ENCODE measurements around the gene HIVEP3.

The HIVEP3 gene

DNA sequence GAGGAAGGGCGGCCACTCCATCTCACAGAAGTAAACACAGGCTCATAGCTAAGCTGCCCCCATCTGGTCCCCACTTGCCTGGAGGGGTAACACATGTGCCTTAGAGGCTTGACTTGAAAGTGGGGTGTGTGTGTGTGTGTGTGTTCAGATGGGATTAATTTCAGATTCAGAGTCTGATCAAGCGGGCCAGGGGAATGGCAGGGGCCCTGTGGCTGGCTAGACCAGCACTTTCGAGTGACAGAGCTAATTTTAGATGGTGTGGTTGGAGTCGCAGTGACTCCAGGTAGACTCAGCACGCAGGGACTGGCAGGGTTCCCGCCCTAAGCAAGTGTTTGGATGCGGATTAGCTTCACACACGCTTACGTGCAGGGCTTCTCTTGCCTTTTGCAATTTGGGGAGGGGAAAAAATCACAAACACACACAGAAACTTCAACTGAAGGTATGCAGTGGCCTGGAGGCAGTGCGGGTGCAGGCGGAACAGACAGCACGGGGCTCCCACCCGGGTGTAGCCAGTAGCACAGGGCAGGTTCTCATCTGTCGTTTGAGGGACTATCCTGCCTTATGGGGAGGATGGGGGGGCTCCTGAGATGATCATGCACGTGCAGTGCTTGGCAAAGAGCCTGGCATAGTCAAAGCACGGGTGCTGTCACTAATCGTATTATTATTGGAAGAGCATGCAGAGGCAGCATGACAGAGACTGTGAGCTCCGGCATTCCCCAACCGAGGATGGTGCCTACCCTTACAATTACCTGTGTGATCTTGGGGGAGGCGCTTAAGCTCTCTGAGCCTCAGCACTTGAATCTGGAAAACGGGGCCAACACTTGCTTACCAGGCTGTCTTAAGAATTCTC is 435.5 kb downstream of the HIVEP3 start:
- in situ Hi-C loops (cut with HindIII; ENCODE audit: low sequenced_read_pairs): no loop called here

DNA sequence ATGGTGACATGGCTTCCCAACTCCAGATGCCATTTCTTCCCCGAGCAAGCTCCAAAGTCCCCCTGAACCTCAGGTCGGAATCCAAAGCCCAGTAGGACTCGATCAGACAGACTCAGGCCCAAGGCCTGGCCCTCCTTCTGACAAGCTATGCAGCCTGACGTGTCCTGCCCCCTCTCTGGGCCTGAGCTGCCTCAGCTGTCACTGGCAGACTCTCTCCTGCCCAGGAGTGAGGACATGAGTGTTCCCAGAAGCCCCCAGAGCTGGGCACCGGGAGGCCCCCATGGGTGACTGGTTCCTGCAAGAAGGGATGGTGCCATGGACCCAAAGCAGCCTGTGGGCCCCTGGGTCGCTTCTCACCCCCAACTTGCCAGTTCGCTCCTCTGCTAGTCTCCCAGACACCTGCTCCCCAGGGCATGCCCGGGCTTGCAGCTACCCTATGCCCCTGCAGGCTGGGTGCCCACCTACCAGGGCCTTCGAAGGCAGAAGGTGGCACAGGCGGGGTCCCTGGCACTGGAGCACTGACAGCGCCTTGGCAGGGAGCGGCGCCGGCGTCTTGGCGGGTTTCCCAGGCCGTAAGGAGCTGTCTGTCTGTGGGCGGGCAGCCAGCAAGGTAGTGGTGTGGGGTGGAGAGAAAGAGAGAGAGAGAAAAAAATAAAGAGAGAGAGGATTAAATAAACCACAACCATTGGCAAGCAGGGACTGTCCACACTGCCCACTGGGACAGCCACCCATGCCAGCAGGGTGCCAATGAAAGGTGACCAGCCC is 436.5 kb downstream of the HIVEP3 start:
- in situ Hi-C loops (cut with HindIII; ENCODE audit: low sequenced_read_pairs): no loop called here

DNA sequence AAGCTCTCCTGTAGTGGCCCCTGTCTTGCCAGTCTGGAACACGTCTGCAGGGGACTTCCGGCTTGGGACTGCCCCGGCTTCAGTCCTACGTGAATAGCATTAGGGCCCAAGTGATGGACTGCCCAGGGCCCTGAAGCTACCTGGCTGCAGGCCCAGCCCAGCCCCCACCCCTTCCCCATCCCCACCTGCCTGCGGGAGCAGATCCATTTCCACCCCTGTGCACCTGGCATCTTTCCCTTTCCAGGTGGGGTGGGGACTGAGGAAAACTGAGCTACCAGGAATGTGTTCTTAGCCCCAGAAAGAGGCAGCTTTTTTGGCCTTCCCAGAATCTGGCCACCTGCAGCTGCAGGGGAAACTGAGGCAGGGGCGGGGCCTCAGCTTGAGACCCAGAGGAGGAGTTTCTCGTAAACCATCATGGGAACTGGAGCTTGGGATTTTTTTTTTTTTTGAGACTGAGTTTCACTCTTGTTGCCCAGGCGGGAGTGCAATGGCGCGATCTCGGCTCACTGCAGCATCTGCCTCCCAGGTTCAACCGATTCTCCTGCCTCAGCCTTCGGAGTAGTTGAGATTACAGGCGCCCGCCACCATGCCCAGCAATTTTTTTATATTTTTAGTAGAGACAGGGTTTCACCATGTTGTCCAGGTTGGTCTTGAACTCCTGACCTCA is 437.5 kb downstream of the HIVEP3 start:
- in situ Hi-C loops (cut with HindIII; ENCODE audit: low sequenced_read_pairs): no loop called here

DNA sequence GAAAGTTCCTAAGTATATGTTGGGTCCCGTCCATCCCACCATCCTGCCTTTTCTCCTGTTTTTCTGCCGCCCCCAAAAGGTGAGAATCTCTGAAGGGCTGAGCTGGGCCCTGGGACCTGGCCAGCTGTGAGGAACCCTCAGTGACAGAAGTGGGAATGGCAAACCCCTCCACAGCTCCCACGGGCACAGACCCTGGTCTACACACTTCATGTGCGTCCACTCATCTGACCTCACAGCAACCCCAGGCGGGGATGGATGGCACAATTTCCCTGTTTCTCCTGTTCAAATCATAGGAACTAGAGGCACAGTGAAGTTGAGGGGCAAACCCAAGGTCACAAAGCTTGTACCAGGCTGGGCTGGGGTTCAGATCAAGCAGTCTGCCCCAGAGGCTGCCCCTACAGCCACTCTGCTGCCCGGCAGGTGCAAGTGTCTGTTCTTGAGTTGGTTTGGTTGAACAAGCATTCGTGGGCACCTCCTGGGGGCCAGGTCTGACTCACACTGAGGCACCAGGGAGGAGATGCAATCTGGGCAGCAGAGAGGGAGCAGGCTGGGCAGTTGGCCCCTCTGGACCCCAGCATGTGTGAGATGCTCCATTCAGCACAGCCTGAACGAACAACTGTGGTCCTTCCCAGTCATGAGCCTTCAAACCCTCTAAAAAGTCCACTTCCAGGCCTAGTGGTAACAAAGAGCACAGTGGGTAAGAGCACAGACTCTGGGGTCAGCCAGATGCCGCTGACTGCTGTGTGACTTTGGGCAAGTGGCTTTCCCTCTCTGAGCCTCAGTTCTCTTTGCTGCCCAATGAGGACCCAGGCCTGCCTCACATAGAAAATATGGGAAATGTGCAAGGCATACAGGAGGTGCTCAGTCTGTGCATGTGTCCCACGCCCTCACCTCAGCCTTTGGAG is 438.3 kb downstream of the HIVEP3 start:
- in situ Hi-C loops (cut with HindIII; ENCODE audit: low sequenced_read_pairs): no loop called here

DNA sequence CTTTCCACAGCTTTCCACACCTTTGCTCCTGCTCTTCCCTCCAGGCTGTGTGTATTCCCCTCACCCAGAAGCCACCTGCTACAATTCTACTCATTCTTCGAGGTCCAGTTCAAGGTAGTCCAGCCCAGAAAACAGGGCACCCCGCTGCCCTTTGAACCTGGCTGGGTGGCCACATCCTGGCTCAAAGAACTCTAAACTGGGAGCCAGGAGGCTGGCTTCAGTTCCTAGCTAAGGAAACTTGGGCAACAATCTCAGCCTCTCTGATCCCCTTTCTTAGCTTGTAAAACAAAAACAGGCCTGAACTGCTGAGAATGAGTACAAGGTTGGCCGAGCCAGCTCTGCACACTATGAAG is 438.9 kb downstream of the HIVEP3 start:
- in situ Hi-C loops (cut with HindIII; ENCODE audit: low sequenced_read_pairs): loop anchor here (5.0 kb wide), 2 partner anchors 63 to 192 kb away; no protein-coding TSS in a partner anchor

DNA sequence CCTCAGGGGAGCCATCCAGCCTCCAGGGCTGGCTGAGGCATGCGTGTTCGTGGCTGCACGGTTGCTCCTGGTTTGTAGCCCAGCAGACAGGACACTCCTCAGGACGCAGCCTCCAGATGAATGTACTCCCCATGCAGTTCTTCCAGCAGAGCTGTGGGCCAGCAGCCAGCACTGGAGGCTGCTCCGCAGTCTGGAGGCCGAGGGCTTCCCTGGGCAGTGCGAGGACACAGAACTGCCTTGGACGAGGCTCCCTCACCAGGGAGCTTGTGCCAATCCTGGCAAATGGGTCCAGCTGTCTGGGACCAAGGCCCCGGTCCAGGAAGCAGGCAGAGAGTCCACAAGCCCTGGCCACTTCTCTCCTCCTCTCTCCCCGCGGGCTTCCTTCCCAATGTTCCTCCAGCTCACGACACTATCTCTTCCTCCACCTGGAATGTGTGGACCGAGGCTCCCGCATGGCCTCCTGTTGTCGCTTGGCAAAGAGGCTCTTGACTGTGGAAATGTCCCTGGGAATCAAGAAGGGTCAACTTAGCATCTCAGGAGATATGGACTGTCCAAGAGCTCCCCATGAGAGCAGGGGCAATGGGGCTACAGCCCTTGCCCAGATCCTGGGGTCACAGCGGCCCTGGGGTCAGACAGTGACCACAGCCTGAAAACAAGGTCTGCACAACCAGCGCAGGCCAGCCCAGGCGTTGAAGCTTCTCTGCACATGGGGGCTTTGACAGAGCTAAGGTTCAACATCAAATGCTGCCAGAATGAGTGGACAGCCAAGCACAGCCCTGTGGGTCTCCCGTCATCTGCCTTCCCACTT is 439.5 kb downstream of the HIVEP3 start:
- in situ Hi-C loops (cut with HindIII; ENCODE audit: low sequenced_read_pairs): loop anchor here (5.0 kb wide), 2 partner anchors 63 to 192 kb away; no protein-coding TSS in a partner anchor

DNA sequence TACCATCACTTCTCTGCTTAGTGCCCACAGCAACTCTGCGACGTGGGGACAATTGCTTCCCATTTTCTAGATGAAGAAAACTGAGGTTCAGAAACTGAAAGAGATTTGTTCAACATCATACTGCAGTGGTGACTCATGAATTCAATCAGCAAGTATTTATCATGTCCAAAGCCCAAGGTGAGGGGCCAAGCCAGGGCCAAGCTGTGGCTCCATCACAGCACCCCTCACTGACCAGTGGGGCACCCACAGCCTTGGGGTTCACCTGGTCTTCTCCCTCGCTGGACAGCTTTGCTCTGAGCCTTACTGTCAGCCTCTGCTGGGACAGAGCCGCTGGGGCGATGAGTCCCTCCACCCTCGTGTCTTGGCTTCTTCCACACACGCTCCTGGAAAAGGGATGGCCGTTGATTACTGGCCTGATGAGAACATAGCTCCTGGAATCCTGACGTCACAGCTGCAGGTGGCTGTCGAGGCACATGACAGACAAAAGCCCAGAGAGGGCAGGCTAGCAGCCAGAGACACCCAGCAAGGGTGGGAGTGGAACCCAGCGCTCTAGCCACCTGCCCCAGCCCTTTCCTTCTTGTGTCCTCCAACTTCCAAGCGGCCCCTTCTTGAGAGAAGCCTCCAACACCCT is 440.5 kb downstream of the HIVEP3 start:
- in situ Hi-C loops (cut with HindIII; ENCODE audit: low sequenced_read_pairs): loop anchor here (5.0 kb wide), 2 partner anchors 64 to 191 kb away; no protein-coding TSS in a partner anchor

DNA sequence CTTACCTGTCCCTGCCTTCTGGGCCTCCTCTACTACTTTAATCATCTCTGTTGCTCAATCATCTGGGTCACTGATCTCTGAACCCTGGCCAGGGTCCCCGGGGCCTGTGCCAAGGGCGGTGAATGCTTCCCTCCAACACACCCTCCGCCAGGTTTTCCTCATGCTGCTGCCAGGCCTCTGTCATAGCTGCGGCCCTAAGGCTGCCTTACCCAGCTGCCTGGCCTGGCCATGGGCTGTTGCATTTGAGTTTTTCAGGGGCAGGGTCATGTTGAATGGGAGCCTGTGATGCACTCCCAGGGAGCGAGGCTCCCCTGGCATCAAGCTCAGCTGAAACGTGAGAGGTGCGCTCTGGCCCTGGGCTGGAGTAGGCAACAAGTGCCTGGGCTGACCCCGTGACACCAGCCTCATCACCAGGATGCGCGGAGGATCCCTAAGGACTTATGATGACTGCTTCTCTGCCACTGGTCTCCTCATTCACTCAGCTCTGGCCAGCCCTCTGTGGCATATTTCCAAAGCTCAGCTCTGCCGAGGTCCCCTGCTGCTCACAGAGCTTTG is 441.8 kb downstream of the HIVEP3 start:
- in situ Hi-C loops (cut with HindIII; ENCODE audit: low sequenced_read_pairs): loop anchor here (5.0 kb wide), 2 partner anchors 65 to 190 kb away; no protein-coding TSS in a partner anchor

DNA sequence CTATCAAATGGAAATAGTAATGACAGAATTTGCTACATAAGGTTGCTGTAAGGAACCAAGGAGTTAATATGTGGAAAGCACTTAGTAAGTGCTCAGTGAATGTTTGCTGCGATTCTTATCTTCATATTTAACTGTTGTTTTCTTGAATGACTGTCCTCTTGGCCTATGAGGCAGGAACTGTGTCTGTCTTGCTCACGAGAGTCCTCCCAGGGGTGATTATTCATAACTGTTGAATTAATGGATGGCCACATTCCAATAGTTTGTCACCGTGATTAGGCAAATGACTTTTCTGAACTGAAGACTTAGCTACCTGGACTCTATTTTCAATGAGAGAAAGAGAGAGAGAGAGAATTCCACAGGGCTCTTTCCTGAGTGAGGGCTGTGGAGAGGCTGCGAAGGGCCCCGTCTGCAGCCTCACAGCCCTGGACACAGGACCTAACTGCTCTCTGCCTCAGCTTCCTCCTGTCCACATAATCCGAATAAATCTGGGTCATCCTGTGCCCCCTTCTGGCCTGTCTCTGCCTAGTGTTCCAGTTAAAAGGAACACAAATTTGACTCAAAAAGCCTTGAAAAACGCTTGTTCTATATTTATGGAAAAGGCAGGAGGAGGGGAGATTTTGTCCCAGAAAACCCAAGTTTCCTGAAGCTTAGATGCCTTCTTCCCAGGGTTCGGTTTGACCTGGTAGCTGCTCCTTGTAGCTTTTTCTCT is 442.7 kb downstream of the HIVEP3 start:
- in situ Hi-C loops (cut with HindIII; ENCODE audit: low sequenced_read_pairs): loop anchor here (5.0 kb wide), 2 partner anchors 66 to 189 kb away; no protein-coding TSS in a partner anchor

DNA sequence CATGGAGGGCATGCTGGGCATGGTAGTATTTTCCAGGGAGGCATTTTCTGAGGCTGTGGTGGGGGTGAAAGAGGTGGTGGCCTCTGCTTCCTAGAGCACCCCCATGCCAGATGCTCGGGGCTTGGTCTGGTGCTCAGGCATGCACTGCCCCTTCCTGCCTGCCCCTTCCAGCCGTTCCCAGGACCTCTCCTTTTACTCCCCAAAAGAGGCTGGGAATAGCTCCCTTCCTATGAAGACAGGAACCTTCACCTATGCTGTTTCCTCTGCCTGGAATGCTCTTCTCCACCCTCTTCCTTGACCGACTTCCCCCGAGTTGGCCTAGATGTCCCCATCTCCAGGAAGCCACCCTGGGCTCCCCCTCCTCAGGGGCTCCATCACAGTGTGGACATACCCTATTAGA is 443.4 kb downstream of the HIVEP3 start:
- in situ Hi-C loops (cut with HindIII; ENCODE audit: low sequenced_read_pairs): loop anchor here (5.0 kb wide), 2 partner anchors 67 to 188 kb away; no protein-coding TSS in a partner anchor

DNA sequence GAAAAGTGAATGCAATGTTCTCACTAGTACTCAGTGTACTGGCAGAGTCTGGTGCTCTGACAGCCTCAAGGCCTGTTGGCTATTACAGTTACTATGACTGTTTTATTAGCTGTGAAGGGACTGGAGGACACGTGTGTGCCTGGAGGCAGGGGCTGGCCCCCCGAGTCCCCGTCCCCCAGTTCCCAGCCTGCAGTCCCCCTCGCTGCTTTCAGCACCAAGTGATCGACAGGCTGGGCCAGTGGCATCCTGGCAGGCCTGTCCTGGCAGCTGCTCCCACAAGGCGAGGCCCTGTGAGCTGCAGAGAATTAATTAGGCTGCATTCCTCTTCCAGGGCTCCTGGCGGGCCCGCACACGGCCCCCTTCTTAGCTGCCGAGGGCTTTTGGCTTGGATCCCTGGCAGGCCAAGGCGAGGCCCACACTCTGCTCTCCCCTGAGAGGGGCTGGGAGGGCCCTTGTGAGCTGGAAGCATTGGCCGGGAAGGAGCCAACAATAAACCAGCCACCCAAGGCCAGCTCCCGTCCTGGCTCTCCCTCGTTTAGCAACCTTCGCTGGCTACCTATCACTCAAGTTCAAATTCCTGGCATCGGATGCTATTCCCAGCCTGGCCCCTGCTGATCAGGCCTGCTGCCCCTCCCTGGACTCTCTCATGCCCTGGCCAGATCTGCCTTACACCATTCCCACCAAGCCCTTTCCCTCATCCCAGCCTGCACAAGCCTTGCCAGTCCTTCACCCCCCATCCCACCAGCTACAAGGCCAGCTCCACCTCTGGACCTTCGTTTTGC is 444.0 kb downstream of the HIVEP3 start:
- in situ Hi-C loops (cut with HindIII; ENCODE audit: low sequenced_read_pairs): loop anchor here (5.0 kb wide), 2 partner anchors 68 to 187 kb away; no protein-coding TSS in a partner anchor

DNA sequence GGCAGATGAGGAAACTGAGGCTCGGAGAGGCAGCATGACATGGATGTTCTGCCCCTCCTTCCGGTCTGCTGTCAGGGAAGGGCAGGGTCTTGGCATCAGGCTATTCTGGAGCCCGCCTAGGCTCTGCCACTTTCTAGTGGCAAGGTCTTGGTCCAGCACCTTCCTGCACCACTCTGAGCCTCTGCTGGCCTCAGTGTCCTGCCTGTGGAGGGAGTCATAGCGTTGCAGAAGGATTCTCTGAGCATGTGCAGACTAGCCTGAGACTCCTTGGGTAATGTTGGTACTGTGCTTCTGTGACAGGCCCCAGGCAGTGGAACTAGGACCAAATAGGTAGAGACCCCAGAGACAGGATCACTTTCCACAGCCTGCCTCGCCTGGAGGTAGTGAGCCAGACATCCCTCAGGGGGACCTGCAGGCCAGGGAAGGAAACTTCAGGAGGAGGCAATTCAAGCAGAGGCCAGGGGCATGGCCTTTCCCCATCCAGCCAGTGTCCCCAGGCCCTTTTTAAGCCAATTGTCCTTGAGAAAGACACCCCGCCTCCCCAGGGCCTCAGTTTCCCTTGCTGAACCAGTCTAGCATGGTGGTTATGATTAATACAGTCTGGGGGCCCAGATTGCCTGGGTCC is 444.9 kb downstream of the HIVEP3 start:
- in situ Hi-C loops (cut with HindIII; ENCODE audit: low sequenced_read_pairs): no loop called here

DNA sequence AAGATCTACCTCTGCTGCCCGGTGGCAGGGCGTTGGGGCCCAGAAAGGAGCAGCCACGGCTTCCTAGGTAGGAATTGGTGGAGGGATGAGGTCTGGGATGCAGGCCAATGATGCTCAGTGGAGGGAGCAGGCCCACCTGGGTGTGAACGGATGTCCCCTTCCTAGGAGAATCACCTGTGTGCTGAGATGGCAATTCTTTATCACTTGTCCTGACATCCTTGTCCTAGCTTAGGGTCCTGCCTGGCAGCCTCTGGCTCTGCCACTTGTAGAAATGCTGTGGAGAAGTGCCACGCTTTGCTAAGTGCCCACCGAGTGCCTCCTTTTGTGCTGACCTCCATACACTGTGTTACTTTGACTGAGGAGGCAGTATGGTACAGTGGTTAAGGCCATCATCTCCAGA is 447.1 kb downstream of the HIVEP3 start:
- in situ Hi-C loops (cut with HindIII; ENCODE audit: low sequenced_read_pairs): no loop called here

DNA sequence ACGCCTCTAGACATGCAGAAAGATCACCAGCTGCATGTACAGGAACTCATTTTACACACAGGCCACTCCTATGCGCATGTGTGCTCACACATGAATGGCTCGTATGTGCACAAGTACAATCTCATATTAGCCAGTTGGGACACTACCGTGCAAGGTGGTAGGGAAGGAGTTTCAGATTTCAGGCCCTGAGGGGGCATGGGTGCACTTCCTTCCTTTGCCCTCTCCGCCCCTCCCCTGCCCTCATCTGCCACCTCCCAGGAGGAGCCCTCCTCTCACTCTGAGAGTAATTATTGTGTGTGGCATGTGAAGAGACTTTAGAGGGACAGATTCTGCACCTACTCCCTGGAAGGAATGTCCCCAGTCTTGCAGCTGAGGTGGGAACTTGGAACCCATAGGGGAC is 449.0 kb downstream of the HIVEP3 start:
- in situ Hi-C loops (cut with HindIII; ENCODE audit: low sequenced_read_pairs): no loop called here

DNA sequence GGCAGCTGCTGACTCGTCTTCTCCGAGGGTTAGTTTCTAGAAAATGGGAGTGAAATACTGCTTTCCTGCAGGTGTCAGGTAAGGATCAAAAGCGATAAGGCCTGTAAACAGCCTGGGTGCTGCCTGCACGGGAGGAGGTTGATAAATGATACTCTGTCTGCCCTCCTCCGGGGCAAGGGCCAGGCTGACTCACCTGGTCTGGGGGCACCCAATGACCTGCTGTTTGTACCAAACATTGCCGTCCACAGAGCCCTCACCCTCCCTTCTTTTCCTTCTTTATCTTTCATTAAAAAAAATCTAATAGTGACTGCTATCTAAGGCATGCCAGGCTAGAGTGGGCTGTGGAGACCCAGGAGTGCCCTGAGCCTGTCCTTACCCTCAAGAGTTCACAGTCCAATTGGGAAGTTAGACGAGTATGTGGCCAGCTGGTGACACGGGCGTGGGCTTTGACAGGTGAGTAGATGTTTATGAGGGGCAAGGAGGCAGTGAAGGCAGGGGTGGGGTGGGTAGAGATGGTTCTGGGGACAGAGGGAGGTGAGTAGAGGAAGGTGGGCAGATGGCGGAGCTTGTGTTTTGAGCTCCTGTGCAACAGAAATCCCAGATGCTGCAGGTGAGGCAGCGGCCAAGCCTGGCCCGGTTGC is 450.5 kb downstream of the HIVEP3 start:
- in situ Hi-C loops (cut with HindIII; ENCODE audit: low sequenced_read_pairs): no loop called here

DNA sequence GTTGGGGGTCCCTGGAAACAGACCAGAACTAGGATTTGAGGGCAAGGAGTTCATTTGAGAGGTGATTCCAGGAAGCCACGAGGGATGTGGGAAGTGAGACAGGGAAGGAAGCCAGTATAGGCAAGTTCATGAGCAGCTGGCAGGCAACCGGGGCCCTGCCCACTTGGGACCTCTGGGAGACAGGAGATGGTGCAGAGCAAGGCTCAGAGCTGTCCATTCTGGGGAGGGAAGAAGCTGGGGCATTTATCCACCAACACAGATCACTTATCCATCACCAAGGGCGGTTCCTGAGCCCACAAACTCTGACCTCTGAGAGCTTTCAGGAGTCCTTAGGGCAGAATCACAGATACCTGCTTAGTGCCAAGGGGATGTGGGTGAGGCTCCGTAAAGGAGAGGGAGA is 451.0 kb downstream of the HIVEP3 start:
- in situ Hi-C loops (cut with HindIII; ENCODE audit: low sequenced_read_pairs): no loop called here
